ENCODE data around the gene ASXL2.

The ASXL2 gene

GRCh38 chr2:25920336-25920735 is 42.0 kb upstream of the ASXL2 start:
- TF ChIP-seq FOXM1 (IDR thresholded peaks at IDR 0.05; ENCODE audit: borderline replicate concordance, low read depth) (no peak), EGR1 (IDR thresholded peaks at IDR 0.05) (no peak), YY1 (IDR thresholded peaks at IDR 0.05; ENCODE audit: low read depth) (no peak), ZBTB7A (IDR thresholded peaks at IDR 0.05; ENCODE audit: low read depth) (no peak), CEBPB (IDR thresholded peaks at IDR 0.05) (no peak), MAX (IDR thresholded peaks at IDR 0.05) (no peak), REST (IDR thresholded peaks at IDR 0.05; ENCODE audit: low read depth) (no peak)

GRCh38 chr2:25917832-25918231 is 39.5 kb upstream of the ASXL2 start:
- TF ChIP-seq EGR1 (IDR thresholded peaks at IDR 0.05) (no peak), NFIC (IDR thresholded peaks at IDR 0.05) (no peak), REST (IDR thresholded peaks at IDR 0.05; ENCODE audit: low read depth) (no peak), FOXM1 (IDR thresholded peaks at IDR 0.05; ENCODE audit: borderline replicate concordance, low read depth) (no peak), TEAD4 (IDR thresholded peaks at IDR 0.05) (no peak), TAF1 (IDR thresholded peaks at IDR 0.05; ENCODE audit: low read depth) (no peak), TCF12 (IDR thresholded peaks at IDR 0.05; ENCODE audit: low read depth) (no peak), USF1 (IDR thresholded peaks at IDR 0.05) (no peak), ZBTB7A (IDR thresholded peaks at IDR 0.05; ENCODE audit: low read depth) (no peak), RAD21 (IDR thresholded peaks at IDR 0.05; ENCODE audit: low read depth) (no peak)

- no peak for TF ChIP-seq RAD21 (IDR thresholded peaks at IDR 0.05; ENCODE audit: low read depth)
- no peak for TF ChIP-seq TEAD4 (IDR thresholded peaks at IDR 0.05)
- TF ChIP-seq TAF1 (IDR thresholded peaks at IDR 0.05; ENCODE audit: low read depth) = no peak
- TF ChIP-seq EP300 (IDR thresholded peaks at IDR 0.05; ENCODE audit: borderline replicate concordance) = no peak
- no peak for TF ChIP-seq EGR1 (IDR thresholded peaks at IDR 0.05)
- no peak for TF ChIP-seq REST (IDR thresholded peaks at IDR 0.05; ENCODE audit: low read depth)
- no peak for TF ChIP-seq ZBTB7A (IDR thresholded peaks at IDR 0.05; ENCODE audit: low read depth)
- no peak for TF ChIP-seq YY1 (IDR thresholded peaks at IDR 0.05; ENCODE audit: low read depth)
- no peak for TF ChIP-seq USF1 (IDR thresholded peaks at IDR 0.05)
- TF ChIP-seq FOXM1 (IDR thresholded peaks at IDR 0.05; ENCODE audit: borderline replicate concordance, low read depth) = no peak
- TF ChIP-seq MAX (IDR thresholded peaks at IDR 0.05) = no peak
- TF ChIP-seq TCF12 (IDR thresholded peaks at IDR 0.05; ENCODE audit: low read depth) = no peak
These were observed 34.8 kb upstream of the ASXL2 start for GRCh38 chr2:25912851-25913695.

- no peak for TF ChIP-seq TAF1 (IDR thresholded peaks at IDR 0.05; ENCODE audit: low read depth)
These were observed 26.8 kb upstream of the ASXL2 start for GRCh38 chr2:25905126-25905525.

GRCh38 chr2:25903216-25903776 is 25.0 kb upstream of the ASXL2 start:
- TF ChIP-seq YY1 (IDR thresholded peaks at IDR 0.05; ENCODE audit: low read depth) (no peak), NFIC (IDR thresholded peaks at IDR 0.05) (no peak), TAF1 (IDR thresholded peaks at IDR 0.05; ENCODE audit: low read depth) (no peak), USF1 (IDR thresholded peaks at IDR 0.05) (no peak)
